A673 (cell line): Measurements from ENCODE around the gene LRRTM2. TPM values are rescaled to one million over a fixed set of nuclear protein-coding genes. Genes with fewer than 3 reads are reported as not detected.

Source experiments
- BruUV-seq: library from RNA; stranded (reverse); fragments of 400-500 nt; replicated peaks from 2 replicates; lab custom pipeline; 2021; lab: Mats Ljungman, UMichigan
- CTCF ChIA-PET: fragments of 300-600 bp; sonication (Branson Sonifier 250); formaldehyde crosslinking; loops from one replicate; lab custom pipeline; 2022; ENCODE audit warnings: antibody characterized with exemption; lab: Charles Lee
- POLR2A ChIA-PET: fragments of 300-600 bp; sonication (Branson Sonifier 250); formaldehyde crosslinking; loops from one replicate; lab custom pipeline; 2022; ENCODE audit warnings: antibody characterized with exemption; ENCODE audit not compliant: low non-redundant PET; lab: Charles Lee
- DNase-seq: peaks from one replicate; pipeline ENCODE4 v3.0.0-alpha.2; 2015; ENCODE audit warnings: low spot score
- H3K27ac ChIP-seq: fragments of 200-600 bp; sonication (generic); 2 replicates; pipeline ENCODE4 v1.5.1; 2016; ENCODE audit warnings: mixed run types, low read depth, mild to moderate bottlenecking, mixed read lengths, antibody characterized with exemption, low read length; ENCODE audit not compliant: poor library complexity, severe bottlenecking
- H3K27me3 ChIP-seq: fragments of 200-600 bp; sonication (generic); replicated peaks from 2 replicates; pipeline ENCODE4 v1.6.1; 2017; ENCODE audit warnings: mixed run types, low read depth, mild to moderate bottlenecking, mixed read lengths, antibody characterized with exemption, low read length; ENCODE audit not compliant: insufficient read depth, poor library complexity
- H3K36me3 ChIP-seq: fragments of 200-600 bp; sonication (generic); 2 replicates; pipeline ENCODE4 v1.6.1; 2016; ENCODE audit warnings: mixed run types, mild to moderate bottlenecking, mixed read lengths, antibody characterized with exemption, low read length; ENCODE audit not compliant: insufficient read depth, poor library complexity, severe bottlenecking
- H3K4me1 ChIP-seq: fragments of 200-600 bp; sonication (generic); 2 replicates; pipeline ENCODE4 v1.6.1; 2017; ENCODE audit warnings: mixed run types, mild to moderate bottlenecking, mixed read lengths, antibody characterized with exemption, low read length; ENCODE audit not compliant: insufficient read depth, poor library complexity, severe bottlenecking
- H3K4me3 ChIP-seq: fragments of 200-600 bp; sonication (generic); 2 replicates; pipeline ENCODE4 v1.5.1; 2016; ENCODE audit warnings: low read depth, mixed run types, mild to moderate bottlenecking, mixed read lengths, low read length; ENCODE audit not compliant: poor library complexity, severe bottlenecking
- H3K9me3 ChIP-seq: fragments of 200-600 bp; sonication (generic); 2 replicates; pipeline ENCODE4 v1.6.1; 2016; ENCODE audit warnings: mixed run types, low read depth, mild to moderate bottlenecking, mixed read lengths, antibody characterized with exemption, low read length; ENCODE audit not compliant: poor library complexity, severe bottlenecking
- CTCF ChIP-seq: fragments of 300-800, 200-600 bp; sonication (generic); conservative IDR thresholded peaks from 2 replicates; pipeline ENCODE4 v1.5.1; 2017; ENCODE audit warnings: low read depth, mild to moderate bottlenecking, antibody characterized with exemption, low read length, moderate library complexity, mixed read lengths
- EZH2 ChIP-seq: fragments of 200-600 bp; sonication (generic); IDR thresholded peaks from 2 replicates; pipeline ENCODE4 v1.6.1; 2017; ENCODE audit warnings: borderline replicate concordance, low read depth, mild to moderate bottlenecking, mixed read lengths, antibody characterized with exemption, low read length; ENCODE audit not compliant: poor library complexity, severe bottlenecking
- intact Hi-C: fragments of 100-400 bp; cut with micrococcal nuclease; formaldehyde crosslinking; loops from one replicate; pipeline ENCODE4 v1.10.0; 2022; ENCODE audit not compliant: unreplicated experiment
- total RNA-seq: library from RNA; stranded (reverse); gene quantifications from 2 replicates; pipeline ENCODE4 v1.2.3, GENCODE V29; 2021

Gene LRRTM2
- total RNA-seq, 1 experiment from 2014 or later = 0.67 TPM

GRCh38 chr5:138890644-138891043, 15.5 kb upstream of the LRRTM2 start:
- no TSS peak for BruUV-seq
- no peak overlapping the region for H3K27ac ChIP-seq
- CTCF ChIA-PET = no interaction called here
- no peak for TF ChIP-seq EZH2
- TF ChIP-seq CTCF = no peak
- DNase-seq = no peak
- intact Hi-C loops = no loop called here
- POLR2A ChIA-PET = no interaction called here
- H3K9me3 ChIP-seq = peaks cover 5% of the 10 kb centered on the region
- peaks cover 31% of the 10 kb centered on the region for H3K36me3 ChIP-seq
- H3K4me1 ChIP-seq = no peaks in the 10 kb centered on the region
- H3K27me3 ChIP-seq = no peaks in the 10 kb centered on the region
- H3K4me3 ChIP-seq = no peak overlapping the region

GRCh38 chr5:138889994-138890393, 14.9 kb upstream of the LRRTM2 start:
- Histone ChIP-seq H3K4me3 (no peak overlapping the region), H3K9me3 (peaks cover 5% of the 10 kb centered on the region), H3K36me3 (peaks cover 31% of the 10 kb centered on the region), H3K27ac (no peak overlapping the region), H3K27me3 (no peaks in the 10 kb centered on the region), H3K4me1 (no peaks in the 10 kb centered on the region)
- ChIA-PET POLR2A (no interaction called here), CTCF (no interaction called here)
- intact Hi-C loops = no loop called here
- TF ChIP-seq CTCF (no peak), EZH2 (no peak)
- no peak for DNase-seq
- no TSS peak for BruUV-seq

- TF ChIP-seq EZH2 = no peak
- TF ChIP-seq CTCF = no peak
- no peak overlapping the region for H3K27ac ChIP-seq
- no peaks in the 10 kb centered on the region for H3K9me3 ChIP-seq
- CTCF ChIA-PET = no interaction called here
- H3K4me3 ChIP-seq = no peak overlapping the region
- peaks cover 17% of the 10 kb centered on the region for H3K36me3 ChIP-seq
- DNase-seq = no peak
- intact Hi-C loops = no loop called here
- no peaks in the 10 kb centered on the region for H3K27me3 ChIP-seq
- H3K4me1 ChIP-seq = peaks cover 15% of the 10 kb centered on the region
- BruUV-seq = no TSS peak
- POLR2A ChIA-PET = no interaction called here
Observed at GRCh38 chr5:138884554-138884953, 9.4 kb upstream of the LRRTM2 start.
